HepG2 (cell line): ENCODE measurements around the gene FAF2. TPM values are rescaled to one million over a fixed set of nuclear protein-coding genes. Genes with fewer than 3 reads are reported as not detected.

Experiments
- ATAC-seq: fragments of 200-7000 bp; cut with Tn5 transposase; 3 replicates; pipeline ENCODE4 v1.9.1; 2020; ENCODE audit warnings: mild to moderate bottlenecking, moderate library complexity
- BruUV-seq: library from RNA; stranded (reverse); fragments of 400-500 nt; replicated peaks from 2 replicates; lab custom pipeline; 2021; lab: Mats Ljungman, UMichigan
- CTCF ChIA-PET: fragments of 300-600 bp; formaldehyde crosslinking; extraction: SDS; loops from one replicate; lab custom pipeline; 2021; ENCODE audit warnings: low total read pairs, inconsistent platforms, low intra/inter-chr PET ratio; lab: Yijun Ruan, JAX
- POLR2A ChIA-PET: fragments of 350-600 bp; sonication (Branson Sonifier 250); formaldehyde crosslinking; loops from one replicate; lab custom pipeline; 2020; ENCODE audit warnings: antibody characterized with exemption, inconsistent platforms; lab: Yijun Ruan, JAX
- DNase-seq: peaks from one replicate; pipeline ENCODE4 v3.0.0-alpha.2; 2015; ENCODE audit warnings: low spot score
- FAIRE-seq: peaks from 3 replicates; lab custom pipeline; 2011; peaks lifted over from hg19 to GRCh38; lab: Jason Lieb, UNC
- H2AFZ ChIP-seq: one replicate; pipeline ENCODE4 v1.6.1; 2011; ENCODE audit warnings: low read length, inconsistent platforms
- H3K27ac ChIP-seq: fragments of 300-600 bp; 3 replicates; pipeline ENCODE4 v1.8.0; 2011; ENCODE audit warnings: mixed run types, mild to moderate bottlenecking, mixed read lengths, low read length, inconsistent platforms; ENCODE audit not compliant: insufficient read depth; ENCODE audit errors: extremely low read length
- H3K27me3 ChIP-seq, 2 experiments: fragments of 200-600 bp in 1 of 2; 2 replicates in 1 of 2; 3 replicates in 1 of 2; pipeline versions ENCODE4 v1.6.0 to v1.8.0; 2011; ENCODE audit warnings: low read length in 2 of 2, mild to moderate bottlenecking in 2 of 2, moderate library complexity in 2 of 2, inconsistent platforms in 1 of 2; ENCODE audit not compliant: insufficient read depth in 2 of 2, control insufficient read depth in 1 of 2
- H3K36me3 ChIP-seq, 2 experiments: fragments of 200-600 bp in 1 of 2; replicated peaks in 1 of 2; 2 replicates in 1 of 2; 3 replicates in 1 of 2; pipeline versions ENCODE4 v1.5.1 to v1.8.0; 2011; ENCODE audit warnings: low read length in 2 of 2, inconsistent platforms in 1 of 2; ENCODE audit not compliant: insufficient read depth in 2 of 2, control insufficient read depth in 1 of 2
- H3K4me1 ChIP-seq: 2 replicates; pipeline ENCODE4 v1.5.1; 2012; ENCODE audit warnings: low read length, inconsistent platforms; ENCODE audit not compliant: insufficient read depth
- H3K4me2 ChIP-seq: 2 replicates; pipeline ENCODE4 v1.6.0; 2011; ENCODE audit warnings: low read depth, low read length, inconsistent platforms
- H3K4me3 ChIP-seq, 3 experiments: fragments of 200-600 bp in 1 of 3; sonication (generic), shearing (Covaris generic) in 1 of 3; replicated peaks in 1 of 3; 2 replicates each; pipeline ENCODE4 v1.5.1; 2011 to 2016; ENCODE audit warnings: low read length in 3 of 3, inconsistent platforms in 2 of 3, low read depth in 2 of 3, mild to moderate bottlenecking in 2 of 3, control low read depth in 1 of 3, mixed read lengths in 1 of 3; ENCODE audit not compliant: insufficient read depth in 1 of 3
- H3K79me2 ChIP-seq: one replicate; pipeline ENCODE4 v1.6.1; 2011; ENCODE audit warnings: low read length, inconsistent platforms; ENCODE audit not compliant: insufficient read depth
- H3K9ac ChIP-seq: 2 replicates; pipeline ENCODE4 v1.6.0; 2011; ENCODE audit warnings: mild to moderate bottlenecking, low read depth, low read length, inconsistent platforms; ENCODE audit not compliant: insufficient read depth
- H3K9me3 ChIP-seq: 2 replicates; pipeline ENCODE4 v1.5.1; 2012; ENCODE audit warnings: mild to moderate bottlenecking, low read length
- H4K20me1 ChIP-seq: 2 replicates; pipeline ENCODE4 v1.6.0; 2011; ENCODE audit warnings: inconsistent platforms, mild to moderate bottlenecking, low read length, moderate library complexity; ENCODE audit not compliant: insufficient read depth
- ARHGAP35 ChIP-seq: sonication (generic); formaldehyde crosslinking; IDR thresholded peaks from 2 replicates; pipeline ENCODE4 v1.9.0; 2022; ENCODE audit warnings: mild to moderate bottlenecking, inconsistent platforms, moderate library complexity, missing genetic modification reagents, borderline replicate concordance
- ATF2 ChIP-seq: sonication (generic); formaldehyde crosslinking; IDR thresholded peaks from 2 replicates; pipeline ENCODE4 v1.4.0; 2020; ENCODE audit warnings: missing genetic modification reagents
- FOXA3 ChIP-seq: IDR thresholded peaks from 2 replicates; pipeline ENCODE4 v1.6.1; 2016; ENCODE audit warnings: missing genetic modification reagents, missing compliant biosample characterization
- HMGXB4 ChIP-seq, 2 experiments: sonication (generic) in 1 of 2; formaldehyde crosslinking in 1 of 2; IDR thresholded peaks; 2 replicates each; pipeline versions ENCODE4 v1.4.0 to v1.6.1; 2018 to 2020; ENCODE audit warnings: missing genetic modification reagents in 2 of 2, borderline replicate concordance in 1 of 2, low read depth in 1 of 2, mild to moderate bottlenecking in 1 of 2, missing biosample characterization in 1 of 2
- KDM5B ChIP-seq: sonication (generic); formaldehyde crosslinking; IDR thresholded peaks from 2 replicates; pipeline ENCODE4 v1.4.0; 2020; ENCODE audit warnings: missing genetic modification reagents, mild to moderate bottlenecking, borderline replicate concordance
- MXI1 ChIP-seq: IDR thresholded peaks from 3 replicates; pipeline ENCODE4 v1.6.1; 2012; ENCODE audit warnings: low read depth, low read length, inconsistent platforms, borderline replicate concordance
- ZBTB8A ChIP-seq: sonication (generic); formaldehyde crosslinking; IDR thresholded peaks from 2 replicates; pipeline ENCODE4 v1.4.0; 2020; ENCODE audit warnings: mild to moderate bottlenecking, low read depth, missing genetic modification reagents, borderline replicate concordance
- ZGPAT ChIP-seq: IDR thresholded peaks from 2 replicates; pipeline ENCODE4 v1.6.1; 2016; ENCODE audit warnings: mild to moderate bottlenecking
- ZNF101 ChIP-seq: sonication (generic); formaldehyde crosslinking; IDR thresholded peaks from 2 replicates; pipeline ENCODE4 v1.4.0; 2020; ENCODE audit warnings: mild to moderate bottlenecking, low read depth, missing genetic modification reagents, borderline replicate concordance
- WGBS: methylation state at CpG from one replicate; pipeline ENCODE4 v1.1.6; 2017; ENCODE audit warnings: low lambda C conversion rate; 5-methylcytosine and 5-hydroxymethylcytosine counted together
- in situ Hi-C: cut with HindIII; loops from 2 replicates; pipeline ENCODE4 v1.10.0; 2017; ENCODE audit warnings: low pct_unique_long_range_greater_than_20kb; ENCODE audit not compliant: extremely low pct_ligation_motif_present
- intact Hi-C: fragments of 100-400 bp; cut with micrococcal nuclease; formaldehyde crosslinking; loops from one replicate; pipeline ENCODE4 v1.10.0; 2022; ENCODE audit not compliant: unreplicated experiment
- polyA plus RNA-seq, 8 experiments: library from polyadenylated mRNA; depleted of rRNA in 3 of 8; stranded (reverse) in 7 of 8; unstranded in 1 of 8; fragments of >200 nt; fragmentation: Illumina TruSeq in 4 of 8; extraction: Trizol in 4 of 8; gene quantifications; 2 replicates each; pipeline versions ENCODE4 v1.2.1 to v1.2.3, GENCODE V29; 2011 to 2016; ENCODE audit warnings: low read depth in 4 of 8, missing spikeins in 1 of 8, mixed read lengths in 1 of 8; ENCODE audit not compliant: insufficient read depth in 1 of 8
- total RNA-seq, 5 experiments: library from RNA; depleted of rRNA; stranded (reverse); fragments of >200 nt; fragmentation: Illumina TruSeq; extraction: Trizol; gene quantifications; 2 replicates each; pipeline ENCODE4 v1.2.3, GENCODE V29; 2016; ENCODE audit warnings: low read depth in 1 of 5
- TF ChIP-seq, protein P1 (sequence below): sonication (generic); IDR thresholded peaks from 2 replicates; pipeline ENCODE4 v1.6.1; 2016; ENCODE audit warnings: low read depth, borderline replicate concordance
- TF ChIP-seq, protein P2 (sequence below): sonication (generic); formaldehyde crosslinking; IDR thresholded peaks from 2 replicates; pipeline ENCODE4 v1.5.0; 2020; ENCODE audit warnings: mild to moderate bottlenecking, missing genetic modification reagents, moderate library complexity
- TF ChIP-seq, protein P3 (sequence below), 2 experiments: sonication (generic) in 1 of 2; formaldehyde crosslinking in 1 of 2; IDR thresholded peaks; 2 replicates each; pipeline versions ENCODE4 v1.5.1 to v1.6.1; 2011 to 2020; ENCODE audit warnings: borderline replicate concordance in 1 of 2, low read depth in 1 of 2, low read length in 1 of 2, mild to moderate bottlenecking in 1 of 2, missing genetic modification reagents in 1 of 2, moderate library complexity in 1 of 2
- TF ChIP-seq, protein P4 (sequence below): sonication (generic); formaldehyde crosslinking; IDR thresholded peaks from 2 replicates; pipeline ENCODE4 v1.4.0; 2020; ENCODE audit warnings: missing genetic modification reagents

Gene FAF2
- total and polyA plus RNA-seq, 2 of the 13 experiments (the other 11 are each of a cell fraction or from before 2014, with no cell fraction given), result 27.8 to 34.3 TPM

- H3K4me2 ChIP-seq, result no peak overlapping the region
- no peaks in the 10 kb centered on the region for H3K4me1 ChIP-seq
- H3K9ac ChIP-seq, result no peak overlapping the region
- 93% methylated on average over 8 of the region's 8 CpGs for WGBS
- POLR2A ChIA-PET, result no interaction called here
- H4K20me1 ChIP-seq, result no peaks in the 10 kb centered on the region
- no peak overlapping the region for H2AFZ ChIP-seq
- H3K4me3 ChIP-seq, result no peak overlapping the region
- peaks cover 35 to 84% of the 10 kb centered on the region in 2 experiments for H3K36me3 ChIP-seq
- no peaks in the 10 kb centered on the region for H3K27me3 ChIP-seq
- no TSS peak for BruUV-seq
- ATAC-seq, result no peak
- FAIRE-seq, result no peak
- DNase-seq, result no peak
- no peaks in the 10 kb centered on the region for H3K9me3 ChIP-seq
- H3K79me2 ChIP-seq, result no peaks in the 10 kb centered on the region
- CTCF ChIA-PET, result no interaction called here
- no peak overlapping the region for H3K27ac ChIP-seq
- in situ Hi-C loops, result no loop called here
- intact Hi-C loops, result no loop called here
- TF ChIP-seq KDM5B (CRISPR knock-in tag), result no peak
- no peak for TF ChIP-seq ATF2 (CRISPR knock-in tag)
- TF ChIP-seq HMGXB4 (CRISPR knock-in tag; IDR thresholded peaks at IDR 0.05; ENCODE audit: borderline replicate concordance in 1 of 2, low read depth in 1 of 2), result no peak
- TF ChIP-seq FOXA3, result no peak
- TF ChIP-seq, protein P1, sequence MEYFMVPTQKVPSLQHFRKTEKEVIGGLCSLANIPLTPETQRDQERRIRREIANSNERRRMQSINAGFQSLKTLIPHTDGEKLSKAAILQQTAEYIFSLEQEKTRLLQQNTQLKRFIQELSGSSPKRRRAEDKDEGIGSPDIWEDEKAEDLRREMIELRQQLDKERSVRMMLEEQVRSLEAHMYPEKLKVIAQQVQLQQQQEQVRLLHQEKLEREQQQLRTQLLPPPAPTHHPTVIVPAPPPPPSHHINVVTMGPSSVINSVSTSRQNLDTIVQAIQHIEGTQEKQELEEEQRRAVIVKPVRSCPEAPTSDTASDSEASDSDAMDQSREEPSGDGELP, result no peak
- TF ChIP-seq, protein P2, sequence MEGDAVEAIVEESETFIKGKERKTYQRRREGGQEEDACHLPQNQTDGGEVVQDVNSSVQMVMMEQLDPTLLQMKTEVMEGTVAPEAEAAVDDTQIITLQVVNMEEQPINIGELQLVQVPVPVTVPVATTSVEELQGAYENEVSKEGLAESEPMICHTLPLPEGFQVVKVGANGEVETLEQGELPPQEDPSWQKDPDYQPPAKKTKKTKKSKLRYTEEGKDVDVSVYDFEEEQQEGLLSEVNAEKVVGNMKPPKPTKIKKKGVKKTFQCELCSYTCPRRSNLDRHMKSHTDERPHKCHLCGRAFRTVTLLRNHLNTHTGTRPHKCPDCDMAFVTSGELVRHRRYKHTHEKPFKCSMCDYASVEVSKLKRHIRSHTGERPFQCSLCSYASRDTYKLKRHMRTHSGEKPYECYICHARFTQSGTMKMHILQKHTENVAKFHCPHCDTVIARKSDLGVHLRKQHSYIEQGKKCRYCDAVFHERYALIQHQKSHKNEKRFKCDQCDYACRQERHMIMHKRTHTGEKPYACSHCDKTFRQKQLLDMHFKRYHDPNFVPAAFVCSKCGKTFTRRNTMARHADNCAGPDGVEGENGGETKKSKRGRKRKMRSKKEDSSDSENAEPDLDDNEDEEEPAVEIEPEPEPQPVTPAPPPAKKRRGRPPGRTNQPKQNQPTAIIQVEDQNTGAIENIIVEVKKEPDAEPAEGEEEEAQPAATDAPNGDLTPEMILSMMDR (CRISPR knock-in tag), result no peak
- TF ChIP-seq, protein P3, sequence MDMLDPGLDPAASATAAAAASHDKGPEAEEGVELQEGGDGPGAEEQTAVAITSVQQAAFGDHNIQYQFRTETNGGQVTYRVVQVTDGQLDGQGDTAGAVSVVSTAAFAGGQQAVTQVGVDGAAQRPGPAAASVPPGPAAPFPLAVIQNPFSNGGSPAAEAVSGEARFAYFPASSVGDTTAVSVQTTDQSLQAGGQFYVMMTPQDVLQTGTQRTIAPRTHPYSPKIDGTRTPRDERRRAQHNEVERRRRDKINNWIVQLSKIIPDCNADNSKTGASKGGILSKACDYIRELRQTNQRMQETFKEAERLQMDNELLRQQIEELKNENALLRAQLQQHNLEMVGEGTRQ (IDR thresholded peaks at IDR 0.05; ENCODE audit: low read depth, low read length), result no peak
- TF ChIP-seq, protein P3 (CRISPR knock-in tag; IDR thresholded peaks at IDR 0.05; ENCODE audit: borderline replicate concordance), result no peak
- no peak for TF ChIP-seq ZBTB8A (CRISPR knock-in tag)
- TF ChIP-seq MXI1, result no peak
- no peak for TF ChIP-seq ZNF101 (CRISPR knock-in tag)
- TF ChIP-seq, protein P4, sequence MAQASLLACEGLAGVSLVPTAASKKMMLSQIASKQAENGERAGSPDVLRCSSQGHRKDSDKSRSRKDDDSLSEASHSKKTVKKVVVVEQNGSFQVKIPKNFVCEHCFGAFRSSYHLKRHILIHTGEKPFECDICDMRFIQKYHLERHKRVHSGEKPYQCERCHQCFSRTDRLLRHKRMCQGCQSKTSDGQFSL (CRISPR knock-in tag), result no peak
- no peak for TF ChIP-seq ARHGAP35
- no peak for TF ChIP-seq ZGPAT
Measured at GRCh38 chr5:176491901-176492300, 43.7 kb downstream of the FAF2 start.
